HG03460 (cell line): Measurements from ENCODE around the gene PHLDA3.

Experiments used
- ATAC-seq: cut with Tn5 transposase; IDR thresholded peaks from one replicate; pipeline ENCODE4 v1.9.1; 2021; ENCODE audit not compliant: unreplicated experiment

Gene PHLDA3

GRCh38 chr1:201436393-201436792, 32.6 kb downstream of the PHLDA3 start:
- ATAC-seq, result no peak

- no peak for ATAC-seq
Observed at GRCh38 chr1:201434266-201434665, 34.7 kb downstream of the PHLDA3 start.

- no peak for ATAC-seq
Observed at GRCh38 chr1:201433609-201434008, 35.4 kb downstream of the PHLDA3 start.

GRCh38 chr1:201430776-201431175, 38.2 kb downstream of the PHLDA3 start:
- no peak for ATAC-seq

GRCh38 chr1:201429736-201430501, 39.1 kb downstream of the PHLDA3 start:
- no peak for ATAC-seq

- no peak for ATAC-seq
Observed at GRCh38 chr1:201427963-201428362, 41.0 kb downstream of the PHLDA3 start.

- no peak for ATAC-seq
Observed at GRCh38 chr1:201426479-201427310, 42.3 kb downstream of the PHLDA3 start.

GRCh38 chr1:201424146-201424545, 44.8 kb downstream of the PHLDA3 start:
- ATAC-seq, result no peak

GRCh38 chr1:201423655-201424054, 45.3 kb downstream of the PHLDA3 start:
- ATAC-seq, result no peak

GRCh38 chr1:201422436-201423030, 46.5 kb downstream of the PHLDA3 start:
- ATAC-seq, result no peak

GRCh38 chr1:201422026-201422425, 47.0 kb downstream of the PHLDA3 start:
- no peak for ATAC-seq

GRCh38 chr1:201421041-201421440, 47.9 kb downstream of the PHLDA3 start:
- no peak for ATAC-seq

GRCh38 chr1:201420608-201421002, 48.4 kb downstream of the PHLDA3 start:
- ATAC-seq, result no peak

GRCh38 chr1:201419746-201420607, 49.0 kb downstream of the PHLDA3 start:
- no peak for ATAC-seq

GRCh38 chr1:201419256-201419655, 49.7 kb downstream of the PHLDA3 start:
- ATAC-seq, result no peak

- ATAC-seq, result no peak
Observed at GRCh38 chr1:201418461-201418860, 50.5 kb downstream of the PHLDA3 start.
